Measurements from ENCODE around the gene ZNF669.
"Not testable (repeated sequence)": the region's sequence is repeated elsewhere in the genome, so short reads cannot be mapped to it uniquely, and the experiment has no call there.

Gene ZNF669

DNA sequence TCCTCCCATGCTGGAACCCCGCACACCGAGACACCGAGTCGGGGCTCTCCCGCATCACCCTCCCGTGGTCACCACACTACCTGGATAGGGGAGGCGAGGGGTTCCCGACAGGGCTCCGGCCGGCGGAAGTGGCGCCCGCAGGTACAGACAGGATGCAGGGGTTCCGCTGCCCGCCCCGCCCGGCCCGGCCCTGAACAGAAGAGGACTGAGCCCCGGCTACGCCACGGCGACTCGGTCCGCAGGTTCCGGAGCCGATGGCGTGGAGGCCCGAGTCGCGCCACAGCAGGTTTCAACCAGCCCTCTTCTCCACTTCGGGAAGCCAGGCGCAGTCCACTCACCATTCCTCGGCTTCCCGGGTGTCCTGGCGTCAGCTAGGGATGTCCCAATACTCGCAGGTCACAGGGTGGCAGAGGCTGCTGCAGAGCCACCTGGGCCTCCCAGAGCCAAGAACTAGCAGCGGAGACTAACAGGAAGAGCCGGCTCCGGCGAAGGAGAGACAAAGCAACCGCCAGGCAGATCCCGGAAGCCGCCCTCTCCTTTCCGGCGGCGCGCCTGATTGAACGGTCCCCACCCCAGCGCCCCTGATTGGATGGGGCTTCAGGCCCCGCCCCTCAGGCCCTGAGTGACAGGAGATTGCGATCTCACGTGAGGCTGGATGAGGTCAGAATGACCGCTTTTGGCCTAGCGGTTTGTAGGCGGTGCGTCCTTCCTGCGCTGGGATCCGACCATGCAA, at the start of gene ZNF669:
TSS of gene ZNF669 (minus strand) at position 498 of the 733 bp plus-strand sequence. CDS start at position 341, 157 bp downstream.
- H3K4me1 ChIP-seq (ENCODE audit: control insufficient read depth, insufficient read depth, low read length, unreplicated experiment), result peaks cover 13% of the 10 kb centered on the region
- no peaks in the 10 kb centered on the region for H3K27me3 ChIP-seq (ENCODE audit: insufficient read depth, low read length)
- peak within 1 kb of the TSS; percentile 26 for H2AFZ ChIP-seq (ENCODE audit: low read length, unreplicated experiment)
- peak within 1 kb of the TSS; percentile 67 for H3K27ac ChIP-seq (ENCODE audit: low read depth, low read length)
- peaks cover 25% of the 10 kb centered on the region for H3K36me3 ChIP-seq (ENCODE audit: insufficient read depth, low read length)
- H3K79me2 ChIP-seq (ENCODE audit: control insufficient read depth, insufficient read depth, low read length, unreplicated experiment), result peaks cover 33% of the 10 kb centered on the region
- peak within 1 kb of the TSS; percentile 93 for H3K4me3 ChIP-seq (ENCODE audit: low read depth, low read length)

DNA sequence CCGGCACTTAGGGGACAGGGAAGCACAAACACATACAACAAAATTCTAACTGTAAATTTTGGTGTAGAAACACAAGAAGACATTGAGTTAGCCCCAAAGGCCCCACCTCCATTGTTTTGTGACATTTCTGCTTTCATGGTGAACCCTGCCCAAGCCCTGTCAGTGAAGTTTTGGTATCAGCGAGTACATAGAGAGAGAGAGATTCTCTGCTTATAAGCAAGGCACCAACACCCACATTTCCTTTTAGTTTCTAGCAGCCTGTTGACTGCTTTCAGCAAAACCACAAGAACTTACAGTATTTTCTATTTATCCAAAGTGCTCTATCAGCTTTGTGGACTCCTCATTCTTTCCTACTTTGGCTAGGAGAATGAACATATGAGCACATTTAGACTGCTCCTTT, 43.6 kb upstream of the ZNF669 start:
- no peak overlapping the region for H3K4me3 ChIP-seq (ENCODE audit: low read depth, low read length)
- peaks cover 7% of the 10 kb centered on the region for H3K79me2 ChIP-seq (ENCODE audit: control insufficient read depth, insufficient read depth, low read length, unreplicated experiment)
- H3K27ac ChIP-seq (ENCODE audit: low read depth, low read length), result no peak overlapping the region
- H3K36me3 ChIP-seq (ENCODE audit: insufficient read depth, low read length), result peaks cover 30% of the 10 kb centered on the region
- H2AFZ ChIP-seq (ENCODE audit: low read length, unreplicated experiment), result no peak overlapping the region
- H3K4me1 ChIP-seq (ENCODE audit: control insufficient read depth, insufficient read depth, low read length, unreplicated experiment), result no peaks in the 10 kb centered on the region
- H3K27me3 ChIP-seq (ENCODE audit: insufficient read depth, low read length), result no peaks in the 10 kb centered on the region

DNA sequence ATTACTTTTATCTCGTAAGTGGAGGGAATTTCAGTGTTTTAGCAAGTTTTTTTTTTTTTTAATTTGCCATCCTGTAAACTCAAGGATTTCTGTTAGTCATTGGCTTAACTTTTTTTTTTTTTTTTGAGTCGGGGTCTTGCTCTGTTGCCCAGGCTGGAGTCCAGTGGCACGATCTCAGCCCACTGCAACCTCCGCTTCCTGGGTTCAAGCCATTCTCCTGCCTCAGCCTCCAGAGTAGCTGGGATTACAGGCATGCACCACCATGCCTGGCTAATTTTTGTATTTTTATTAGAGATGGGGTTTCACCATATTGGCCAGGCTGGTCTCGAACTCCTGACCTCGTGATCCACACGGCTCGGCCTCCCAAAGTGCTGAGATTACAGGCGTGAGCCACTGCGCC, 43.0 kb upstream of the ZNF669 start:
- not testable (repeated sequence) for H3K79me2 ChIP-seq (ENCODE audit: control insufficient read depth, insufficient read depth, low read length, unreplicated experiment); H3K27me3 ChIP-seq (ENCODE audit: insufficient read depth, low read length); H2AFZ ChIP-seq (ENCODE audit: low read length, unreplicated experiment); H3K4me1 ChIP-seq (ENCODE audit: control insufficient read depth, insufficient read depth, low read length, unreplicated experiment); H3K27ac ChIP-seq (ENCODE audit: low read depth, low read length); H3K4me3 ChIP-seq (ENCODE audit: low read depth, low read length)
- peaks cover 26% of the 10 kb centered on the region for H3K36me3 ChIP-seq (ENCODE audit: insufficient read depth, low read length)

DNA sequence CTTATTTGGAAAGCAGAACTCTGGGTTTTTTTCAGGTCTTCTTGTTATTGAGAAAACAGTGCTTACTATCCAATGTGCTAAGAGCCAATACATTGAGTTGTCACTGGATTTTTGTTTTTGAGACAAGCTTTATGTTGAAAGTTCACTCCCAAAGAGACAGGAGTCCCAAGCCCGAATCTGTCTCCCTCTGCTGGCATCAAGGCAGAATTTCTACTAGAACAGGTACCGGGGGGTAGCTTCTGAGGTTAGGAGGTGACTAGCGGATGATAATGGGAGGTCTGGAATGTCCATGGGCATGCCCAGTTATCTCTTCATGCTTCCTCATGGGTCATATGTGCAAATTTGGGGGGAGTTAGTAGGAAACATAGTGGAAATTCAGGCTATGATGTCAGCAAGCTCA, 42.5 kb upstream of the ZNF669 start:
- H3K27me3 ChIP-seq (ENCODE audit: insufficient read depth, low read length), result no peaks in the 10 kb centered on the region
- no peaks in the 10 kb centered on the region for H3K4me1 ChIP-seq (ENCODE audit: control insufficient read depth, insufficient read depth, low read length, unreplicated experiment)
- H3K4me3 ChIP-seq (ENCODE audit: low read depth, low read length), result no peak overlapping the region
- H3K27ac ChIP-seq (ENCODE audit: low read depth, low read length), result no peak overlapping the region
- H3K36me3 ChIP-seq (ENCODE audit: insufficient read depth, low read length), result peaks cover 26% of the 10 kb centered on the region
- H2AFZ ChIP-seq (ENCODE audit: low read length, unreplicated experiment), result no peak overlapping the region
- peaks cover 7% of the 10 kb centered on the region for H3K79me2 ChIP-seq (ENCODE audit: control insufficient read depth, insufficient read depth, low read length, unreplicated experiment)

DNA sequence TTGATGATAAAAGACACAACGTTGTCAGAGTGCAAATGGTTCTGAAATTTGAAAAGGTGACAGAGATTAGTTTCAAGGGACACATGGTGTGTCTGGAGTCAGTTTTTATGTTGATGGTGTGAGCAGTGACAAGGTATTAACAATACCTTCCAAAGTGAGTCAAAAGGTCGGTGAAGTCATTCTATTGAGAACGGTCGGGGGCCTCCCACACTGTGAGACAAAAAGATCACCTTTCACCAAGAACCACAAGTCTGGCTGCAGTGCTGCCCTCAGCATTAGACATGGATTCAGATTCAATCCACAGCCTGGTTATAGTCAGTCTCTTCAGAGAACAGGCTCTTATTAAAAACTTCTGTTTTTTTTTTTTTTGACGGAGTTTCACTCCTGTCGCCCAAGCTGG, 41.1 kb upstream of the ZNF669 start:
- Histone ChIP-seq H3K4me3 (ENCODE audit: low read depth, low read length) (no peak overlapping the region), H3K79me2 (ENCODE audit: control insufficient read depth, insufficient read depth, low read length, unreplicated experiment) (peaks cover 3% of the 10 kb centered on the region), H3K4me1 (ENCODE audit: control insufficient read depth, insufficient read depth, low read length, unreplicated experiment) (no peaks in the 10 kb centered on the region), H3K36me3 (ENCODE audit: insufficient read depth, low read length) (peaks cover 21% of the 10 kb centered on the region), H3K27ac (ENCODE audit: low read depth, low read length) (no peak overlapping the region), H2AFZ (ENCODE audit: low read length, unreplicated experiment) (no peak overlapping the region), H3K27me3 (ENCODE audit: insufficient read depth, low read length) (no peaks in the 10 kb centered on the region)

DNA sequence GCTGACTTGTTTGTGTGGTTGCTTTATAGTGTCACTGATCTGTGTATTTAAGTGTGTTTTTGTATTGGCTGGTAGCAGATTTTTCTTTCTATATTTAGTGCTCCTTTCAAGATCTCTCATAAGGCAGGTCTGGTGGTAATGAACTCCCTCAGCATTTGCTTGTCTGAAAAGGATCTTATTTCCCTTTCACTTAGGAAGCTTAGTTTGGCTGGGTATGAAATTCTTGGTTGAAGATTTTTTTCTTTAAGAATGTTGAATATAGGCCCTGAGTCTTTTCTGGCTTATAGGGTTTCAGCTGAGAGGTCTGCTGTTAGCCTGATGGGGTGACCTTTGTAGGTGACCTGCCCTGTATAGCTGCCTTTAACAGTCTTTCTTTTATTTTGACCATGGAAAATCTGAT, 35.4 kb upstream of the ZNF669 start:
- H3K4me3 ChIP-seq (ENCODE audit: low read depth, low read length); H3K27me3 ChIP-seq (ENCODE audit: insufficient read depth, low read length); H2AFZ ChIP-seq (ENCODE audit: low read length, unreplicated experiment); H3K79me2 ChIP-seq (ENCODE audit: control insufficient read depth, insufficient read depth, low read length, unreplicated experiment); H3K27ac ChIP-seq (ENCODE audit: low read depth, low read length); H3K4me1 ChIP-seq (ENCODE audit: control insufficient read depth, insufficient read depth, low read length, unreplicated experiment); H3K36me3 ChIP-seq (ENCODE audit: insufficient read depth, low read length): not testable (repeated sequence)

DNA sequence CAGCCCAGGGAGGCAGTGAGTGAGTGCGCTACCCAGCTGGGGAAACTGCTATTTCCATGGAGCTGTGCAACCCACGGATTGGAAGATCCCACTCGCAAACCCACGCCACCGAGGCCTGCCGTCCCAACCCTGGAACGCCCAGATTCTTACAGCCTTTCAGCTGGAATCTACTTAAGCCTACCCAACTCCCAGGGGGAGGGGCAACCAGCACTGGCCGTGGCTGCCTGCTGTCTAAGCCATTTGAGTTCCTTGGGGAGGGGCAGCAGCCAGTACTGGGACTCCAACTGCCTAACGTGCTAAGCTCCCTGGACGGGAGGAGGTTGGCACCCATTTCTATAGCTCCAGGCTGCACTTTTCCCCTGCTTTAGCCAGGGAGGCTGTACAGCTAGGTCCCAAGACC, 27.1 kb upstream of the ZNF669 start:
- H3K27ac ChIP-seq (ENCODE audit: low read depth, low read length), result no peak overlapping the region
- H3K36me3 ChIP-seq (ENCODE audit: insufficient read depth, low read length), result peaks cover 12% of the 10 kb centered on the region; the same call in 1 of the 2 replicates
- no peaks in the 10 kb centered on the region for H3K4me1 ChIP-seq (ENCODE audit: control insufficient read depth, insufficient read depth, low read length, unreplicated experiment)
- no peaks in the 10 kb centered on the region for H3K79me2 ChIP-seq (ENCODE audit: control insufficient read depth, insufficient read depth, low read length, unreplicated experiment)
- H2AFZ ChIP-seq (ENCODE audit: low read length, unreplicated experiment), result no peak overlapping the region
- H3K4me3 ChIP-seq (ENCODE audit: low read depth, low read length), result no peak overlapping the region
- no peaks in the 10 kb centered on the region for H3K27me3 ChIP-seq (ENCODE audit: insufficient read depth, low read length)

DNA sequence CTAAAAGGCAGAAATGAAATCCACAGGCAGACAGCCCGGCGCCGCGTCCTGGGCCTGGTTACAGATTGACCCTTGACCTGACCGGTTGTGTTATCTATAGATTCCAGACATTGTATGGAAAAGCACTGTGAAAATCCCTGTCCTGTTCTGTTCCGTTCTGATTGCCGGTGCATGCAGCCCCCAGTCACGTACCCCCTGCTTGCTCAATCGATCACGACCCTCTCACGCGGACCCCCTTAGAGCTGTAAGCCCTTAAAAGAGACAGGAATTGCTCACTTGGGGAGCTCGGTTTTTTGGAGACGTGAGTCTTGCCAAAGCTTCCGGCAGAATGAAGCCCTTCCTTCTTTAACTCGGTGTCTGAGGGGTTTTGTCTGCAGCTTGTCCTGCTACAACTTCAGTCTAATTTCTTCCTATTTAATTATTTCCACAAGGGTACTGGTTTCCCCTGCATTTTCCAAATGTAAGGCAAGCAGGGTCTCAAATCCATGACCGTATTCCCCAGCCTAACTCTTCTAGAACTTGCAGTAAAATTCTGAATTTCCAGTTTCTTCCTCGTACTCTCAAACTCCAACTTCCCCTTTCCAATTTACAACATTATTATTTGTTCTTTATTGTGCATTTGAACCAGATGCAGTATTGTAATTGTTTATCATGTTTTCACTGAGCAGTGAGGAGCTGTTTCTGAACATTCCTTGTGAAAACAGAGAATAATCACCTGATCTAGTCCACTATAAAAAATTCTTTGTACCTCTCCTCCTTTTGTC, 23.5 kb upstream of the ZNF669 start:
- H3K27me3 ChIP-seq (ENCODE audit: insufficient read depth, low read length); H3K79me2 ChIP-seq (ENCODE audit: control insufficient read depth, insufficient read depth, low read length, unreplicated experiment); H3K4me1 ChIP-seq (ENCODE audit: control insufficient read depth, insufficient read depth, low read length, unreplicated experiment); H2AFZ ChIP-seq (ENCODE audit: low read length, unreplicated experiment); H3K27ac ChIP-seq (ENCODE audit: low read depth, low read length): not testable (repeated sequence)
- peak overlapping the region; percentile 54 for H3K4me3 ChIP-seq (ENCODE audit: low read depth, low read length)
- peaks cover 12% of the 10 kb centered on the region; the same call in 1 of the 2 replicates for H3K36me3 ChIP-seq (ENCODE audit: insufficient read depth, low read length)

DNA sequence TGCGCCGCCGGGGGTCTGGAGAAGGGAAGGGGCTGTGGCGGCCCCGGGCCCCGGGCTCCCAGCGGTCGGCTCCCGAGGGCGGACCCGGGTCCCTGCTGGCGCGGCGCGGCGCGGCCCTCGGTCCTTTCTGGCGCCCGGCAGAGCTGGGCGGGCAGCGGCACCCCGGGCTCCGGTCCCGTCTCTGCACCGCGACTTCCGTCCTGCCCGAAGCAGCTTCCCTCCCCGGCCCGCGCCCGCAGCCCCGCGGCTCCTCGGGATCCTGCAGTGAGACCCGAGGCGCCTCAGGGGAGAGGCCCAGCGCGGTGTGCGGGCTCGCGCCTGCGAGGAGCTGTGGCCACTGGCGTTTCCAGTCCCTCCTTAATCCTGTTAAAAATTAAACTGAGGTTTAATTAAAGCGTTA, 22.4 kb upstream of the ZNF669 start:
- H2AFZ ChIP-seq (ENCODE audit: low read length, unreplicated experiment); H3K79me2 ChIP-seq (ENCODE audit: control insufficient read depth, insufficient read depth, low read length, unreplicated experiment); H3K4me3 ChIP-seq (ENCODE audit: low read depth, low read length); H3K27ac ChIP-seq (ENCODE audit: low read depth, low read length); H3K27me3 ChIP-seq (ENCODE audit: insufficient read depth, low read length); H3K4me1 ChIP-seq (ENCODE audit: control insufficient read depth, insufficient read depth, low read length, unreplicated experiment); H3K36me3 ChIP-seq (ENCODE audit: insufficient read depth, low read length): not testable (repeated sequence)

DNA sequence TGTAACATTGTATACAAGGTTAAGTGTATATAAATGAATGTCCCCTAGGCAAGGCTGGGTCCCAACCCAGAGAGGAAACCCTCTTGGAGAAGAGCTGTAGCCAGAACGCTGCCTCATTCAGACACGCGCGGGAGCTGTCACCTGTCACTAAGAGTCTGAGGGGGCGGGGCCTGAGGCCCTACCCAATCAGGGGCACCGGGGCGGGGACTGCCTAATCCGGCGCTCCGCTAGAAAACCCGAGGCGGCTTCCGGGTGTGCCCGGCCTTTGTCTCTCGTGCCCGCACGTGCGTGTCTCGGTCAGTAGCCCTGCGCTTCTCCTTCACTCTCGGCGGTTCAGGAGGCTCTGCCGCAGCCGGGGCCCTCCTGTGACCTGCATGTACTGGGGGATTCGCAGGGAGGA, 22.0 kb upstream of the ZNF669 start:
- H3K27me3 ChIP-seq (ENCODE audit: insufficient read depth, low read length); H3K27ac ChIP-seq (ENCODE audit: low read depth, low read length); H2AFZ ChIP-seq (ENCODE audit: low read length, unreplicated experiment); H3K4me3 ChIP-seq (ENCODE audit: low read depth, low read length); H3K36me3 ChIP-seq (ENCODE audit: insufficient read depth, low read length); H3K79me2 ChIP-seq (ENCODE audit: control insufficient read depth, insufficient read depth, low read length, unreplicated experiment); H3K4me1 ChIP-seq (ENCODE audit: control insufficient read depth, insufficient read depth, low read length, unreplicated experiment): not testable (repeated sequence)

DNA sequence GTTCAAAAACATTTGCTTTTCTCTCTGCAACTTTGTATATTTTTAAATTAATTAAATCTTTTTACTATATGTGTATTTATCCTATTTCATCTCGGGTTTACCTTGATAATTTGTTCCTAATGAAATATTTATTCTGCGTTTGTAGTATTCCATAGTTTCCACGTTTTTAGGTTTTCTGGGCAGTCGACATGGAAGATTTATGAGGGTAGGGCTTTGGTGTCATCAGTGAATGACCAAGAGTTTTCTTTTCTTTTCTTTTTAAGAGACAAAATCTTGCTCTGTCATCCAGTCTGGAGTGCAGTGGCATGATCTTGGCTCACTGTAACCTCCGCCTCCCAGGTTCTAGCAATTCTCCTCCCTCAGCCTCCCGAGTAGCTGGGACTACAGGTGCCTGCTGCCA, 17.2 kb upstream of the ZNF669 start:
- H3K79me2 ChIP-seq (ENCODE audit: control insufficient read depth, insufficient read depth, low read length, unreplicated experiment), result no peaks in the 10 kb centered on the region
- no peak overlapping the region for H3K27ac ChIP-seq (ENCODE audit: low read depth, low read length)
- H2AFZ ChIP-seq (ENCODE audit: low read length, unreplicated experiment), result no peak overlapping the region
- H3K27me3 ChIP-seq (ENCODE audit: insufficient read depth, low read length), result no peaks in the 10 kb centered on the region
- no peaks in the 10 kb centered on the region for H3K36me3 ChIP-seq (ENCODE audit: insufficient read depth, low read length)
- H3K4me3 ChIP-seq (ENCODE audit: low read depth, low read length), result no peak overlapping the region
- no peaks in the 10 kb centered on the region for H3K4me1 ChIP-seq (ENCODE audit: control insufficient read depth, insufficient read depth, low read length, unreplicated experiment)
